ENCODE data around the gene ZBTB44. TPM values are rescaled to one million over a fixed set of nuclear protein-coding genes. Genes with fewer than 3 reads are reported as not detected.
"Not testable (repeated sequence)": the region's sequence is repeated elsewhere in the genome, so short reads cannot be mapped to it uniquely, and the experiment has no call there.

Gene ZBTB44
- polyA plus RNA-seq, 1 donor = 31.4 TPM

- DNase-seq (ENCODE audit: low read depth) = no peak
Measured at GRCh38 chr11:130199792-130200191, 114.9 kb downstream of the ZBTB44 start.

- DNase-seq (ENCODE audit: low read depth) = no peak
Measured at GRCh38 chr11:130198964-130199363, 115.8 kb downstream of the ZBTB44 start.

- no peak for DNase-seq (ENCODE audit: low read depth)
Measured at GRCh38 chr11:130198292-130198691, 116.4 kb downstream of the ZBTB44 start.

GRCh38 chr11:130197386-130198035 is 117.2 kb downstream of the ZBTB44 start:
- DNase-seq (ENCODE audit: low read depth) = no peak

- no peak for DNase-seq (ENCODE audit: low read depth)
Measured at GRCh38 chr11:130194241-130195023, 120.3 kb downstream of the ZBTB44 start.

GRCh38 chr11:130193551-130193950 is 121.2 kb downstream of the ZBTB44 start:
- not testable (repeated sequence) for DNase-seq (ENCODE audit: low read depth)

GRCh38 chr11:130192845-130193267 is 121.9 kb downstream of the ZBTB44 start:
- DNase-seq (ENCODE audit: low read depth) = no peak

GRCh38 chr11:130191896-130192295 is 122.8 kb downstream of the ZBTB44 start:
- no peak for DNase-seq (ENCODE audit: low read depth)

- DNase-seq (ENCODE audit: low read depth) = no peak
Measured at GRCh38 chr11:130190371-130190881, 124.3 kb downstream of the ZBTB44 start.

- DNase-seq (ENCODE audit: low read depth) = no peak
Measured at GRCh38 chr11:130189492-130190210, 125.1 kb downstream of the ZBTB44 start.

GRCh38 chr11:130188585-130189347 is 126.0 kb downstream of the ZBTB44 start:
- DNase-seq (ENCODE audit: low read depth) = no peak

- DNase-seq (ENCODE audit: low read depth) = no peak
Measured at GRCh38 chr11:130188047-130188446, 126.7 kb downstream of the ZBTB44 start.

- no peak for DNase-seq (ENCODE audit: low read depth)
Measured at GRCh38 chr11:130187096-130187495, 127.6 kb downstream of the ZBTB44 start.

- no peak for DNase-seq (ENCODE audit: low read depth)
Measured at GRCh38 chr11:130183878-130184610, 130.7 kb downstream of the ZBTB44 start.

GRCh38 chr11:130181295-130182272 is 133.1 kb downstream of the ZBTB44 start:
- DNase-seq (ENCODE audit: low read depth) = no peak

GRCh38 chr11:130180896-130181294 is 133.8 kb downstream of the ZBTB44 start:
- DNase-seq (ENCODE audit: low read depth) = no peak

GRCh38 chr11:130180491-130180890 is 134.2 kb downstream of the ZBTB44 start:
- DNase-seq (ENCODE audit: low read depth) = no peak

- DNase-seq (ENCODE audit: low read depth) = no peak
Measured at GRCh38 chr11:130179396-130180306, 135.1 kb downstream of the ZBTB44 start.
